ENCODE data around the gene CDK7.

DNA sequence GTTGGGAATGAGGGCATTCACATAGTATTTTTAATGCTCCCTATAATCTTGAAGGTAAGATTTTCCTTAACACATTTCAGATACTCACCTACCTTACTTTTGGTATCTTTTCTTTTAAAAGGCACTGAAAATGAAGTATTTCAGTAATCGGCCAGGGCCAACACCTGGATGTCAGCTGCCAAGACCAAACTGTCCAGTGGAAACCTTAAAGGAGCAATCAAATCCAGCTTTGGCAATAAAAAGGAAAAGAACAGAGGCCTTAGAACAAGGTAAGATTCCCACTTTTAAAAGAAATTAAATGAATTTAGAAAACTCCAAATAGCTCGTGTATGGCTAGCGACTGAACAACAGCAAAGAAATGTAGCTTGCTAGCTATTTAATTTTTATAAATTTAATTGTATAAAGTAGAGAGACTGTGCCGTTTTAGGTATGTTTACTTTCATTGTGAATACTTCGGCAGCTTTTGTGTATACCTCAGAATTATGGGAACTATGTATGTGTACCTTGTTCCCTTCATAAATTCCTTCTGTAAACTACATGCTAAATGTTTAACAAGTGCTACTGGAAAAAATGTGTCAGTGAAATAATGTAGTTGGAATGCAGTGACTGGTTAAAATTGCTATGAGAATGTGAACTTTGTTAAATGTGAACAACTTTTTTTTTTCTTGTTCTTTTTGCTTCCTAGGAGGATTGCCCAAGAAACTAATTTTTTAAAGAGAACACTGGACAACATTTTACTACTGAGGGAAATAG, 41.9 kb downstream of the CDK7 start:
- TF ChIP-seq POLR2A (IDR thresholded peaks at IDR 0.05; ENCODE audit: low read depth, low read length) (no peak), POLR2AphosphoS5 (IDR thresholded peaks at IDR 0.05; ENCODE audit: low read depth, low read length) (no peak), TAF1 (IDR thresholded peaks at IDR 0.05; ENCODE audit: low read depth, low read length) (no peak)
